SK-N-MC (cell line): ENCODE data around the gene DERA.
"Not testable (repeated sequence)": the region's sequence is repeated elsewhere in the genome, so short reads cannot be mapped to it uniquely, and the experiment has no call there.

Experiments used
- DNase-seq: peaks from one replicate; pipeline ENCODE4 v3.0.0-alpha.2; 2011; ENCODE audit warnings: low read depth, low spot score
- H3K27ac ChIP-seq: fragments of 200-600 bp; sonication (generic); 2 replicates; pipeline ENCODE4 v1.5.1; 2016; ENCODE audit warnings: mixed run types
- H3K36me3 ChIP-seq: fragments of 200-600 bp; sonication (generic); 2 replicates; pipeline ENCODE4 v1.6.1; 2017; ENCODE audit warnings: antibody characterized with exemption, low read length, mixed read lengths; ENCODE audit not compliant: insufficient read depth
- H3K4me3 ChIP-seq: fragments of 200-600 bp; sonication (generic); 2 replicates; pipeline ENCODE4 v1.5.1; 2016
- H3K9ac ChIP-seq: fragments of 200-600 bp; sonication (generic); 2 replicates; pipeline ENCODE4 v1.8.0; 2017; ENCODE audit warnings: mixed run types, mixed read lengths; ENCODE audit not compliant: insufficient read length
- H3K9me3 ChIP-seq: fragments of 200-600 bp; sonication (generic); 2 replicates; pipeline ENCODE4 v1.6.1; 2017; ENCODE audit warnings: low read depth, mild to moderate bottlenecking, antibody characterized with exemption, low read length, moderate library complexity, mixed read lengths
- EZH2 ChIP-seq: fragments of 200-600 bp; sonication (generic); IDR thresholded peaks from one replicate; pipeline ENCODE4 v1.6.1; 2017; ENCODE audit warnings: antibody characterized with exemption
- FOXP2 ChIP-seq: optimal IDR thresholded peaks from 2 replicates; pipeline ENCODE3; 2011; ENCODE audit warnings: mild to moderate bottlenecking, moderate library complexity; ENCODE audit not compliant: insufficient read depth; ENCODE audit errors: extremely low read length, control extremely low read depth
- POLR2AphosphoS5 ChIP-seq: IDR thresholded peaks from 2 replicates; pipeline ENCODE4 v1.6.1; 2012; ENCODE audit warnings: mild to moderate bottlenecking, low read depth, low read length, borderline replicate concordance

Gene DERA

DNA sequence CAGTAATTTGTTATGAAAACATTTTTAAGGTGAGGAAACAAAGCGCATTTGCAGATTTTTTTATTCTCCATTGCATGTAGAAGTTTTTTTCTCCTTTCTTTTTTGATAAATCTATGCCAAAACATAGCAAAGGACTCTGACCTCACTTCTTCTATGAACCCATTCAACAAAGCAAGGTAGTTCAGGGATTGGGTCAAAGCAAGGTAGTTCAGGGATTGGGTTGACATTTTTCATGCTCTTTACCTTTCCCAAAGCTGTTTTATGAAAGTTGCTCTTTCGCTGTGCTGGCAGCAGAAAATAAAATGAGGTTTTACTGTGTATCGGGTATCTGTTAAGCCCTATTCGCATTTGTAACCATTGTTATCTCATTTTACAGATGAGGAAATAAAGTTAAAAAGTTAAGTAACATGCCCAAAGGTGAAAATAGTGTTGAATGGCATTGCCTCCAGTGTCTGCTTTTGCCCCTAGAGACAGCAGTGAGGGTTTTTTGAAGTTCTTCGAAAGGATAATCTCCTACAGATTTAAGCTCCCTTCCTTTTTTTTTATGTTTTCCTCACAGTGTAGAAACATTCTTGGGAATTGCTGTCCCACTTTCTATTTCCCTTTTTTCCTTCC is 18.4 kb upstream of the DERA start:
- Histone ChIP-seq H3K9me3 (no peaks in the 10 kb centered on the region), H3K36me3 (peaks cover 89% of the 10 kb centered on the region), H3K9ac (no peak overlapping the region), H3K4me3 (no peak overlapping the region), H3K27ac (no peak overlapping the region)
- TF ChIP-seq FOXP2 (no peak), EZH2 (no peak), POLR2AphosphoS5 (no peak)
- no peak for DNase-seq

DNA sequence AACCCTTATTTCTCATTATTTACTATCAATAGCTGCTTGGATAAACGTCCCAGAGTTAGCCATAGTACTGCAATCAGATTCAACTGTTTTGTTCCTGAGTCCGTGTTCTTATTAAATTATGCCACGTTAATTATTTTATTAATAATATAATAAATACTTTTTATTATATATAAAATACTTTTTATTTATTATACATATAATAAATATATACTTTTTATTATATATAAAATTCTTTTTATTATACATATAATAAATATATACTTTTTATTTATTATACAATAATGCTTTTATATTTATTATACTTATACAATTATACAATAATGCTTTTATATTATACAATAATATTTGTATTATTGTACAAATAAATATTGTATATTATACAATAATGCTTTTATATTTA is 17.9 kb upstream of the DERA start:
- Histone ChIP-seq H3K27ac (no peak overlapping the region), H3K9ac (no peak overlapping the region), H3K9me3 (no peaks in the 10 kb centered on the region), H3K4me3 (no peak overlapping the region), H3K36me3 (peaks cover 88% of the 10 kb centered on the region)
- TF ChIP-seq POLR2AphosphoS5 (no peak), EZH2 (no peak), FOXP2 (no peak)
- DNase-seq: no peak

DNA sequence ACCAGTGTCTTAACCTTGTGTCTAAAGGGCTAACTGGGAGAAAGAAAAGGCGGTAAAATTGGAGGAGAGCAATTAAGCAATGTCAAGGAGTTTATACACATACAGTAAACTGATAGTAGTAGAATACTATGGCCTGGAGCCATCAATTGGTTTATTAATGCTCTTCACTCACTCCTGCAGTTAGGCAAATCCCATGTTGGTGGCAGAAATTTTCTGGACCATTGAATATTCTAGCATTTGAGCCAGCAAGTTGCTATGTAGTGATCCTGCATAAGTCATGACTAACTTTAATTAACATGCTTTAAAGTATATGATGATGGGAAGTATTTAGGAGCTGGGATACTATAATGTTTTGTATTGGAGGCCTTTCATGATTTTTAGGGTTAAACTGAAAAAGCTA is 14.3 kb upstream of the DERA start:
- no peak overlapping the region for H3K9ac ChIP-seq
- no peaks in the 10 kb centered on the region for H3K9me3 ChIP-seq
- H3K36me3 ChIP-seq: peaks cover 89% of the 10 kb centered on the region
- H3K27ac ChIP-seq: no peak overlapping the region; the same call in 1 of the 2 replicates
- no peak overlapping the region for H3K4me3 ChIP-seq
- no peak for TF ChIP-seq POLR2AphosphoS5
- TF ChIP-seq FOXP2: no peak
- TF ChIP-seq EZH2: no peak
- DNase-seq: no peak

GRCh38 chr12:15897433-15897832 is 13.7 kb upstream of the DERA start:
- DNase-seq: no peak
- Histone ChIP-seq H3K9ac (no peak overlapping the region), H3K36me3 (peaks cover 90% of the 10 kb centered on the region), H3K4me3 (no peak overlapping the region), H3K27ac (no peak overlapping the region), H3K9me3 (no peaks in the 10 kb centered on the region)
- TF ChIP-seq EZH2 (no peak), FOXP2 (no peak), POLR2AphosphoS5 (no peak)

DNA sequence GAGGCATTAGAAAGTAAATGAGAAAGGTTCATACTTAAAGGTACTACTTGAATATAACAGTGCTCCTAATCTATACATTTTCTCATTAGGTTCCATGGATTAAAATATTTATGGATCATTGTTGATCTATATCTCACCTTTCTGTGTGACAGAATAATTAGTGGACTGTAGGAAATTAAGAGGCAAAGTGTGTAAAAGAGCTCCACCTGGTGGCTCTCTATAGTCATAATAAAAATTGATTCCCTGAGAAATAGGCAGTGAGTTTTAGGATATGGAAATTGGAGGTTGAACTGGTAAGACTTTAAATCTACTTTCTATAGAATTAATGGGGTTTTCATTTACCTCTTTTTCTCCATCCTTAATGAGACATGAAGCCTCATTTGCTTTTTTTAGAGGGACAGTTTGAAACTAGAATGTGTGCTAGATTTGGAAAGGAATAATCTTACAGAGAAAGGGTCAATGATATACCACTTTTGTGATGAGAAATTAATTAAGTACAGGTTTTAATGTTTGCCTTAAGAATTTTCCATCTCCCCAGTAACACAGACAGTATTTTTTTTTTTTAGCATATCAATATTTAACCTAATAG is 11.8 kb upstream of the DERA start:
- DNase-seq: no peak
- Histone ChIP-seq H3K9ac (no peak overlapping the region), H3K9me3 (no peaks in the 10 kb centered on the region), H3K36me3 (peaks cover 94% of the 10 kb centered on the region), H3K4me3 (no peak overlapping the region), H3K27ac (no peak overlapping the region)
- TF ChIP-seq FOXP2: no peak
- TF ChIP-seq POLR2AphosphoS5: no peak
- no peak for TF ChIP-seq EZH2

- Histone ChIP-seq H3K27ac (no peak overlapping the region), H3K4me3 (no peak overlapping the region), H3K9me3 (no peaks in the 10 kb centered on the region), H3K9ac (no peak overlapping the region), H3K36me3 (peaks cover 74% of the 10 kb centered on the region)
- TF ChIP-seq POLR2AphosphoS5 (no peak), EZH2 (no peak), FOXP2 (no peak)
- no peak for DNase-seq
These were observed 6.7 kb upstream of the DERA start for GRCh38 chr12:15904378-15904920.

DNA sequence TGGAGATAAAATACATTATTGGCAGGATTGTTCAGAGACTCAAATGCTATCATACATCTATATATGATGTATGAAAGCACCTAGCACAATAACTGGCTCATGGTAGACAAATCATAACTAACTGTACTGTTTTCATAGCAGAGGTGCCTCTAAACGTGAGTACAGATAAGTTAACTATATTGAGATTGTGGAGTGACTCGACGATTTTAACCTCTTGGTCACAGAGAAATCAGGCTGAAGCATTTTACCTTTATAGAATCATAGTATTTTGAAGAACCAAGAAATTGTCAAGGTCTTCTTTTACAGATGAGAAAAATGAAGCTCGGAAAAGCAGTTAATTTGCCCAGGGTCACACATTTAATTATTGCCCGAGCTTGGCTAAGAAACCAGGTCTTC is 666 bp upstream of the DERA start:
- H3K36me3 ChIP-seq: peaks cover 23% of the 10 kb centered on the region
- peak overlapping the region; percentile 37 for H3K9ac ChIP-seq
- no peak for DNase-seq
- H3K27ac ChIP-seq: peak overlapping the region; percentile 77
- TF ChIP-seq POLR2AphosphoS5 (no peak), FOXP2 (no peak)
- peak overlapping the region; percentile 82 for H3K4me3 ChIP-seq
- H3K9me3 ChIP-seq: no peaks in the 10 kb centered on the region

DNA sequence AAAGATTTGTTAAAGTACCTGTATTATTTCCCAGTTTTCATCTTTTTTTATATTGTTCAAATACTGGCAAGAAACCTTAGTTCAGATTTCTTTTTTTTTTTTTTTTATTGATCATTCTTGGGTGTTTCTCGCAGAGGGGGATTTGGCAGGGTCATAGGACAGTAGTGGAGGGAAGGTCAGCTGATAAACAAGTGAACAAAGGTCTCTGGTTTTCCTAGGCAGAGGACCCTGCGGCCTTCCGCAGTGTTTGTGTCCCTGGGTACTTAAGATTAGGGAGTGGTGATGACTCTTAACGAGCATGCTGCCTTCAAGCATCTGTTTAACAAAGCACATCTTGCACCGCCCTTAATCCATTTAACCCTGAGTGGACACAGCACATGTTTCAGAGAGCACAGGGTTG is 799 bp downstream of the DERA start:
- not testable (repeated sequence) for H3K36me3 ChIP-seq, H3K9me3 ChIP-seq, DNase-seq
- H3K4me3 ChIP-seq: peak overlapping the region; percentile 82
- peak overlapping the region; percentile 89 for H3K9ac ChIP-seq
- H3K27ac ChIP-seq: peak overlapping the region; percentile 67; the same call in 1 of the 2 replicates

GRCh38 chr12:15914131-15914530 is 3.0 kb downstream of the DERA start:
- not testable (repeated sequence) for H3K36me3 ChIP-seq, H3K27ac ChIP-seq, H3K4me3 ChIP-seq, DNase-seq, H3K9me3 ChIP-seq, H3K9ac ChIP-seq
